HL-60 (cell line): ENCODE results near the gene ATP5F1C.

Source experiments
- DNase-seq, 2 experiments: peaks; one replicate each; pipeline ENCODE4 v3.0.0-alpha.2; 2010 to 2020; ENCODE audit warnings: low read depth in 1 of 2, low spot score in 1 of 2
- H3K27ac ChIP-seq: fragments of 250-450 bp; sonication (Bioruptor Pico); replicated peaks from 2 replicates; pipeline ENCODE4 v1.5.1; 2020; ENCODE audit warnings: mild to moderate bottlenecking, moderate library complexity
- H3K27me3 ChIP-seq: fragments of 250-450 bp; sonication (Bioruptor Pico); 2 replicates; pipeline ENCODE4 v1.5.1; 2021; ENCODE audit warnings: mild to moderate bottlenecking, moderate library complexity; ENCODE audit not compliant: insufficient read depth, poor library complexity, severe bottlenecking
- H3K4me3 ChIP-seq: replicated peaks from 2 replicates; pipeline ENCODE4 v1.5.1; 2011; ENCODE audit warnings: mild to moderate bottlenecking, control low read depth, low read length; ENCODE audit not compliant: insufficient read depth
- CTCF ChIP-seq: IDR thresholded peaks from one replicate; pipeline ENCODE4 v1.5.1; 2011; ENCODE audit warnings: low read length, control low read depth, inconsistent platforms; ENCODE audit not compliant: insufficient read depth
- GABPA ChIP-seq: IDR thresholded peaks from 2 replicates; pipeline ENCODE4 v1.6.1; 2012; ENCODE audit warnings: low read depth
- POLR2AphosphoS5 ChIP-seq: IDR thresholded peaks from 2 replicates; pipeline ENCODE4 v1.6.1; 2012; ENCODE audit warnings: low read depth
- REST ChIP-seq: IDR thresholded peaks from 2 replicates; pipeline ENCODE4 v1.6.1; 2012; ENCODE audit warnings: low read depth; ENCODE audit not compliant: insufficient replicate concordance
- SPI1 ChIP-seq: IDR thresholded peaks from 2 replicates; pipeline ENCODE4 v1.6.1; 2012; ENCODE audit warnings: low read depth, mild to moderate bottlenecking, borderline replicate concordance

Gene ATP5F1C

DNA sequence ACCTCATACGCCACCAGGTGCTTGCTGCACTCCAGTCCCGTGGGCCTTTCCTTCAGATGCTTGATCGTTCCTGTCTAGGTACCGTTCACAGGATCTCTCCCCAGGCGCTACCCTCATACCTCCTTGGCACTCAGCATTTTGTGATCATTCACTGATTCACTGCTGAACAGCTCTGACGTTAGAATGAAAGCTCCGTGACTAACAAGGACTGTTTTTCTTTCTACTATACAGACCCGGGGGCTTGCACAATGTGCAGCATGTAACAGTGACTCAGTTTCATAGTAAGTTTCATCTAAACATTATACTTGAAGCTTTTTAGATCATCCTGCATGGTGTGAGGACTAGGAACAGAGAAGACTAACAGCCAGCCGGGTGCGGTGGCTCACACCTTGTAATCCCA is 20.8 kb upstream of the ATP5F1C start:
- no peaks in the 10 kb centered on the region for H3K27me3 ChIP-seq

GRCh38 chr10:7768417-7768816 is 19.6 kb upstream of the ATP5F1C start:
- Histone ChIP-seq H3K27me3 (no peaks in the 10 kb centered on the region), H3K4me3 (no peak overlapping the region), H3K27ac (no peak overlapping the region)
- no peak for DNase-seq
- TF ChIP-seq SPI1 (no peak), POLR2AphosphoS5 (no peak), GABPA (no peak), CTCF (no peak), REST (no peak)

More for the DNA sequence above, 20.8 kb upstream of the ATP5F1C start:
- no peak overlapping the region for H3K27ac ChIP-seq
- H3K4me3 ChIP-seq: no peak overlapping the region
- DNase-seq: no peak
- TF ChIP-seq GABPA (no peak), REST (no peak), CTCF (no peak), SPI1 (no peak), POLR2AphosphoS5 (no peak)

- no peak for DNase-seq
Observed at GRCh38 chr10:7773845-7774801, 13.9 kb upstream of the ATP5F1C start.

More at GRCh38 chr10:7773845-7774801, 13.9 kb upstream of the ATP5F1C start:
- Histone ChIP-seq H3K27ac (no peak overlapping the region), H3K4me3 (no peak overlapping the region), H3K27me3 (no peaks in the 10 kb centered on the region)
- TF ChIP-seq GABPA (no peak), REST (no peak), SPI1 (no peak), POLR2AphosphoS5 (no peak), CTCF (no peak)
